ENCODE results near the gene TAPBP.

- TF ChIP-seq, protein P1, sequence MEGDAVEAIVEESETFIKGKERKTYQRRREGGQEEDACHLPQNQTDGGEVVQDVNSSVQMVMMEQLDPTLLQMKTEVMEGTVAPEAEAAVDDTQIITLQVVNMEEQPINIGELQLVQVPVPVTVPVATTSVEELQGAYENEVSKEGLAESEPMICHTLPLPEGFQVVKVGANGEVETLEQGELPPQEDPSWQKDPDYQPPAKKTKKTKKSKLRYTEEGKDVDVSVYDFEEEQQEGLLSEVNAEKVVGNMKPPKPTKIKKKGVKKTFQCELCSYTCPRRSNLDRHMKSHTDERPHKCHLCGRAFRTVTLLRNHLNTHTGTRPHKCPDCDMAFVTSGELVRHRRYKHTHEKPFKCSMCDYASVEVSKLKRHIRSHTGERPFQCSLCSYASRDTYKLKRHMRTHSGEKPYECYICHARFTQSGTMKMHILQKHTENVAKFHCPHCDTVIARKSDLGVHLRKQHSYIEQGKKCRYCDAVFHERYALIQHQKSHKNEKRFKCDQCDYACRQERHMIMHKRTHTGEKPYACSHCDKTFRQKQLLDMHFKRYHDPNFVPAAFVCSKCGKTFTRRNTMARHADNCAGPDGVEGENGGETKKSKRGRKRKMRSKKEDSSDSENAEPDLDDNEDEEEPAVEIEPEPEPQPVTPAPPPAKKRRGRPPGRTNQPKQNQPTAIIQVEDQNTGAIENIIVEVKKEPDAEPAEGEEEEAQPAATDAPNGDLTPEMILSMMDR (IDR thresholded peaks at IDR 0.05), result peak; percentile 38 to 73 (median 52)
- TF ChIP-seq EP300 (IDR thresholded peaks at IDR 0.05; ENCODE audit: low read depth), result no peak
- peak; percentile 81 for TF ChIP-seq POLR2A (IDR thresholded peaks at IDR 0.05)
- TF ChIP-seq POLR2AphosphoS5 (IDR thresholded peaks at IDR 0.05), result peak; percentile 45 to 91 (median 89)
Measured at GRCh38 chr6:33276864-33277662, 36.8 kb downstream of the TAPBP start, which contains the start of gene B3GALT4.
